Measurements from ENCODE around the gene DCDC2.

DNA sequence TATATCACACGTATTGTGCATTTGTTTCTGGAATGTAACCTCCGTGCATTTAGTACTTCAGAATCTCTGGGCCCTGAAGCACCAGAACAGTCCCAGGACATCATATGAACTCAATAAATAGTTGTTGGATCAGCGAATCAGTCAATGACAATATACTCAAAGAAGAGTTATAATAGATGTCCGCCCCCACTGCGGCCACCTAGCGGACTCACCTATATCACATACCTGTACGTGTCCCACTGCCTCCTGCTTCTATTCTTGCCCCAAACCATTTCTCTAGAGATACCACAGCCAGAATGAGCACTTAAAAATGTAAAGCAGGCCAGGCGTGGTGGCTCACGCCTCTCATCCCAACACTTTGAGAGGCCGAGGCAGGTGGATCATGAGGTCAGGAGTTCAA lies 73.9 kb downstream of the DCDC2 start:
- TF ChIP-seq POLR2AphosphoS5 (IDR thresholded peaks at IDR 0.05; ENCODE audit: low read depth): no peak
- TF ChIP-seq, protein P1, sequence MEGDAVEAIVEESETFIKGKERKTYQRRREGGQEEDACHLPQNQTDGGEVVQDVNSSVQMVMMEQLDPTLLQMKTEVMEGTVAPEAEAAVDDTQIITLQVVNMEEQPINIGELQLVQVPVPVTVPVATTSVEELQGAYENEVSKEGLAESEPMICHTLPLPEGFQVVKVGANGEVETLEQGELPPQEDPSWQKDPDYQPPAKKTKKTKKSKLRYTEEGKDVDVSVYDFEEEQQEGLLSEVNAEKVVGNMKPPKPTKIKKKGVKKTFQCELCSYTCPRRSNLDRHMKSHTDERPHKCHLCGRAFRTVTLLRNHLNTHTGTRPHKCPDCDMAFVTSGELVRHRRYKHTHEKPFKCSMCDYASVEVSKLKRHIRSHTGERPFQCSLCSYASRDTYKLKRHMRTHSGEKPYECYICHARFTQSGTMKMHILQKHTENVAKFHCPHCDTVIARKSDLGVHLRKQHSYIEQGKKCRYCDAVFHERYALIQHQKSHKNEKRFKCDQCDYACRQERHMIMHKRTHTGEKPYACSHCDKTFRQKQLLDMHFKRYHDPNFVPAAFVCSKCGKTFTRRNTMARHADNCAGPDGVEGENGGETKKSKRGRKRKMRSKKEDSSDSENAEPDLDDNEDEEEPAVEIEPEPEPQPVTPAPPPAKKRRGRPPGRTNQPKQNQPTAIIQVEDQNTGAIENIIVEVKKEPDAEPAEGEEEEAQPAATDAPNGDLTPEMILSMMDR (IDR thresholded peaks at IDR 0.05; ENCODE audit: insufficient read depth, low read length): no peak
- TF ChIP-seq, protein P2, sequence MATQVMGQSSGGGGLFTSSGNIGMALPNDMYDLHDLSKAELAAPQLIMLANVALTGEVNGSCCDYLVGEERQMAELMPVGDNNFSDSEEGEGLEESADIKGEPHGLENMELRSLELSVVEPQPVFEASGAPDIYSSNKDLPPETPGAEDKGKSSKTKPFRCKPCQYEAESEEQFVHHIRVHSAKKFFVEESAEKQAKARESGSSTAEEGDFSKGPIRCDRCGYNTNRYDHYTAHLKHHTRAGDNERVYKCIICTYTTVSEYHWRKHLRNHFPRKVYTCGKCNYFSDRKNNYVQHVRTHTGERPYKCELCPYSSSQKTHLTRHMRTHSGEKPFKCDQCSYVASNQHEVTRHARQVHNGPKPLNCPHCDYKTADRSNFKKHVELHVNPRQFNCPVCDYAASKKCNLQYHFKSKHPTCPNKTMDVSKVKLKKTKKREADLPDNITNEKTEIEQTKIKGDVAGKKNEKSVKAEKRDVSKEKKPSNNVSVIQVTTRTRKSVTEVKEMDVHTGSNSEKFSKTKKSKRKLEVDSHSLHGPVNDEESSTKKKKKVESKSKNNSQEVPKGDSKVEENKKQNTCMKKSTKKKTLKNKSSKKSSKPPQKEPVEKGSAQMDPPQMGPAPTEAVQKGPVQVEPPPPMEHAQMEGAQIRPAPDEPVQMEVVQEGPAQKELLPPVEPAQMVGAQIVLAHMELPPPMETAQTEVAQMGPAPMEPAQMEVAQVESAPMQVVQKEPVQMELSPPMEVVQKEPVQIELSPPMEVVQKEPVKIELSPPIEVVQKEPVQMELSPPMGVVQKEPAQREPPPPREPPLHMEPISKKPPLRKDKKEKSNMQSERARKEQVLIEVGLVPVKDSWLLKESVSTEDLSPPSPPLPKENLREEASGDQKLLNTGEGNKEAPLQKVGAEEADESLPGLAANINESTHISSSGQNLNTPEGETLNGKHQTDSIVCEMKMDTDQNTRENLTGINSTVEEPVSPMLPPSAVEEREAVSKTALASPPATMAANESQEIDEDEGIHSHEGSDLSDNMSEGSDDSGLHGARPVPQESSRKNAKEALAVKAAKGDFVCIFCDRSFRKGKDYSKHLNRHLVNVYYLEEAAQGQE (IDR thresholded peaks at IDR 0.05; ENCODE audit: insufficient replicate concordance, low read depth): no peak
- no peak for TF ChIP-seq GABPA (IDR thresholded peaks at IDR 0.05; ENCODE audit: low read depth)
- TF ChIP-seq SPI1 (IDR thresholded peaks at IDR 0.05; ENCODE audit: borderline replicate concordance, low read depth): no peak

Data from HL-60 (cell line).